Measurements from ENCODE around the gene SQSTM1. TPM values are rescaled to one million over a fixed set of nuclear protein-coding genes. Genes with fewer than 3 reads are reported as not detected.

SQSTM1 gene
- total and polyA plus RNA-seq, 2 donors (not counting 1 experiment from before 2014, with no cell fraction given), result 212 to 1,894 TPM

- Histone ChIP-seq H3K4me3 (replicated peaks in 1 of 4; ENCODE audit: control extremely low read depth in 1 of 4, insufficient read depth in 1 of 4, low read depth in 3 of 4, low read length in 4 of 4) (no peak overlapping the region), H3K4me1 (ENCODE audit: control insufficient read depth, extremely low read depth, insufficient read depth, low read length) (no peaks in the 10 kb centered on the region), H3K36me3 (ENCODE audit: control insufficient read depth, insufficient read depth, low read length) (peaks cover 29% of the 10 kb centered on the region), H3K4me2 (ENCODE audit: extremely low read depth, insufficient read depth, low read length) (no peak overlapping the region), H3K27me3 (ENCODE audit: control insufficient read depth, insufficient read depth, low read length) (no peaks in the 10 kb centered on the region), H3K27ac (ENCODE audit: insufficient read depth, low read length) (no peak overlapping the region), H3K9me3 (ENCODE audit: control insufficient read depth, insufficient read depth, low read depth, low read length) (no peaks in the 10 kb centered on the region), H3K79me2 (ENCODE audit: control insufficient read depth, insufficient read depth, low read length) (no peaks in the 10 kb centered on the region), H2AFZ (ENCODE audit: low read length) (no peak overlapping the region), H4K20me1 (ENCODE audit: control insufficient read depth, extremely low read depth, insufficient read depth, low read length) (no peaks in the 10 kb centered on the region), H3K9ac (ENCODE audit: insufficient read depth, low read length) (no peak overlapping the region)
- TF ChIP-seq CTCF (conservative IDR thresholded peaks at IDR 0.05 in 1 of 2, IDR thresholded peaks at IDR 0.05 in 1 of 2; ENCODE audit: low read depth in 1 of 2, low read length in 2 of 2) (no peak), EZH2 (IDR thresholded peaks at IDR 0.05; ENCODE audit: low read length, missing control alignments) (no peak)
- no peak for DNase-seq (ENCODE audit: low read depth in 2 of 2)
These were observed 54.0 kb downstream of the SQSTM1 start for GRCh38 chr5:179874536-179875292.

- Histone ChIP-seq H3K9ac (ENCODE audit: insufficient read depth, low read length) (no peak overlapping the region), H3K4me1 (ENCODE audit: control insufficient read depth, extremely low read depth, insufficient read depth, low read length) (no peaks in the 10 kb centered on the region), H3K9me3 (ENCODE audit: control insufficient read depth, insufficient read depth, low read depth, low read length) (no peaks in the 10 kb centered on the region), H3K27ac (ENCODE audit: insufficient read depth, low read length) (no peak overlapping the region), H3K36me3 (ENCODE audit: control insufficient read depth, insufficient read depth, low read length) (peaks cover 27% of the 10 kb centered on the region), H3K79me2 (ENCODE audit: control insufficient read depth, insufficient read depth, low read length) (no peaks in the 10 kb centered on the region), H4K20me1 (ENCODE audit: control insufficient read depth, extremely low read depth, insufficient read depth, low read length) (no peaks in the 10 kb centered on the region), H3K4me2 (ENCODE audit: extremely low read depth, insufficient read depth, low read length) (no peak overlapping the region), H3K4me3 (replicated peaks in 1 of 4; ENCODE audit: control extremely low read depth in 1 of 4, insufficient read depth in 1 of 4, low read depth in 3 of 4, low read length in 4 of 4) (no peak overlapping the region), H2AFZ (ENCODE audit: low read length) (no peak overlapping the region), H3K27me3 (ENCODE audit: control insufficient read depth, insufficient read depth, low read length) (no peaks in the 10 kb centered on the region)
- TF ChIP-seq EZH2 (IDR thresholded peaks at IDR 0.05; ENCODE audit: low read length, missing control alignments), result no peak
- no peak for TF ChIP-seq CTCF (conservative IDR thresholded peaks at IDR 0.05 in 1 of 2, IDR thresholded peaks at IDR 0.05 in 1 of 2; ENCODE audit: low read depth in 1 of 2, low read length in 2 of 2)
- DNase-seq (ENCODE audit: low read depth in 2 of 2), result no peak
These were observed 55.3 kb downstream of the SQSTM1 start for GRCh38 chr5:179875741-179876609.

DNA sequence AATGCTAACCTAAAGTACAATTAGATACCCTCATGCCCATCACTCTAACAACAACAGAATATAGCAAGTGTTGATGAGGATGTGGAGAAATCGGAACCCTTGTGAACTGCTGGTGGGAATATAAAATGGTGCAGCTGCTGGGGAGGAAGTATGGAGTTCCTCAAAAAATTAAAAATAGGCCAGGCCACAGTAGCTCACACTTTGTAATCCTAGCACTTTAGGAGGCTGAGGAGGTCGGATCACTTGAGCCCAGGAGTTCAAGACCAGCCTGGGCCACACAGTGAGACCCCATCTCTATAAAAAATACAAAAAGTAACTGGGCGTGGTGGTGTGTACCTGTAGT, 55.9 kb downstream of the SQSTM1 start:
- Histone ChIP-seq H3K79me2 (ENCODE audit: control insufficient read depth, insufficient read depth, low read length) (no peaks in the 10 kb centered on the region), H3K36me3 (ENCODE audit: control insufficient read depth, insufficient read depth, low read length) (peaks cover 25% of the 10 kb centered on the region), H2AFZ (ENCODE audit: low read length) (no peak overlapping the region), H4K20me1 (ENCODE audit: control insufficient read depth, extremely low read depth, insufficient read depth, low read length) (no peaks in the 10 kb centered on the region), H3K27ac (ENCODE audit: insufficient read depth, low read length) (no peak overlapping the region), H3K9ac (ENCODE audit: insufficient read depth, low read length) (no peak overlapping the region), H3K9me3 (ENCODE audit: control insufficient read depth, insufficient read depth, low read depth, low read length) (no peaks in the 10 kb centered on the region), H3K4me2 (ENCODE audit: extremely low read depth, insufficient read depth, low read length) (no peak overlapping the region), H3K4me3 (replicated peaks in 1 of 4; ENCODE audit: control extremely low read depth in 1 of 4, insufficient read depth in 1 of 4, low read depth in 3 of 4, low read length in 4 of 4) (no peak overlapping the region), H3K27me3 (ENCODE audit: control insufficient read depth, insufficient read depth, low read length) (no peaks in the 10 kb centered on the region), H3K4me1 (ENCODE audit: control insufficient read depth, extremely low read depth, insufficient read depth, low read length) (no peaks in the 10 kb centered on the region)
- no peak for TF ChIP-seq CTCF (conservative IDR thresholded peaks at IDR 0.05 in 1 of 2, IDR thresholded peaks at IDR 0.05 in 1 of 2; ENCODE audit: low read depth in 1 of 2, low read length in 2 of 2)
- TF ChIP-seq EZH2 (IDR thresholded peaks at IDR 0.05; ENCODE audit: low read length, missing control alignments), result no peak
- DNase-seq (ENCODE audit: low read depth in 2 of 2), result no peak

Measured in fibroblast of lung (primary cell).